Stimulated activated CD8-positive, alpha-beta memory T cell treated with anti-CD3 and anti-CD28 coated beads, Interleukin-12 subunit alpha, Interleukin-12 subunit beta, amount 100 ng/mL, for 24 hours (primary cell): ENCODE results near the gene CASQ1.

ENCODE experiments used
- DNase-seq: peaks from one replicate; pipeline ENCODE4 v3.0.0-alpha.2; 2020; ENCODE audit errors: extremely low read depth

Gene CASQ1

DNA sequence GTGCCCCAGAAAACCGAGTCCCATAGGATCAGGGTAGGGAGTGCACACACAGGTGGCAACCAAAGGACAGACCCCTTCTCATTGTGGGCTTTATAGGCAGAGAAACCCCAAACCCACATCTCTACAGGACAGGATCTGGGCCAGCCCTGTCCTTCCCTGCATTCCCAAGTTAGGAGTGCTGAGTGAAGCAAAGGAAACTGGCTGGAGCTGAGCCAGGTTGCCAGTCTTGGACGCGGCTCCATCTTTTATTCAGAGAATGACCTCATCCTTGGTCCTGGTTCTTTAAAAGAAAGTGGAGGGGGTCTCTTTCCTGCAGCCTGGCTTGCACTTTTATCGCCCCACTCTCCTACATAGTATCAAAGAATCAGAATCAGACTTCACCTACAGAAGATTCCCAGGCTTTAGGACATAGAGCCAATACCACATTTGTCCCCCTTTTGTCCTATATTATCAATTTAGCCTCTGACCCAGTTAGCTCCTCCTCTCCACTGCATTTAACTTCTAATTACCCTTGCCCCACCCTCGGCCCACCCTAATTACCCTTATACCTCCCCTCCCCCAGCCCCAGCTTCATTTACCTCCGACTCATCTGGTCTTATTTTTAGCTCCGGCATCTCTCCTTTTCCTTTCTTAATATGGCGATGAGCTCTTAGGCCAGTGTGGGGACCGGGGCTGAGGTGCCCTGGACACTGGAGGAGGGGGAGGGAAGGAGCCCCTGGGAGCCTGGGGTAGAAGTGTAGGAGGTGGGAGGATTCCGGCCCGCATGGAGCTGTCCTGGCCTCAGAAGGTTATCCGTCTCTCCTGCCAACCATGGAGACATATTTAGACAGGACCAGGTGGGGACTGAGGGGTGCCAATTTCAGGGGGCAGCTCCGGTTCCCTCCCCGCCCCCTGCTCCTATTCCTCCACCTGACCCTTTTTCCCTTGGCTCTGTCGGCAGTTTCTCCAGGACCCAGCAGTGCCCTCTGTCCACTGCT, at the start of gene CASQ1:
Gene CASQ1, plus strand, starts transcription at position 927 of the 977 bp plus-strand sequence. CDS start 177 bp downstream, outside the sequence.
- DNase-seq = no peak

GRCh38 chr1:160143695-160144094, 46.7 kb upstream of the CASQ1 start:
- DNase-seq = no peak

DNA sequence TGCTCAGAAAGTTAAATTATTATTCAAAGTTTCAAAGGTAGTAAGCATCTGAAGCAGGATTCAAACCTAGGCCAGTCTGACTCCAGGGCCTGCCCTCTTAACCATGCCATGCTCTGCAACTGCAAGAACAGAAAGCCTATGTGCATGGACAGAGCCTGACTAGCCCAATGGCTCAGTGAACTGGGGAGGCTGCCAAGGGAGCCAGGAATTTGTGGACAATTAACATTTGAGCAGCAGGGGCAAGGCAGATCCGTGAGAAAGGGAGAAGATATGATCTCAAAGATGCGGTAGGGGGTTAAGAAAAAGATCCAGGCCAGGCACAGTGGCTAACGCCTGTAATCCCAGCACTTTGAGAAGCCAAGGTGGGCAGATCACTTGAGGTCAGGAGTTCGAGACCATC, 45.5 kb upstream of the CASQ1 start:
- DNase-seq = no peak

DNA sequence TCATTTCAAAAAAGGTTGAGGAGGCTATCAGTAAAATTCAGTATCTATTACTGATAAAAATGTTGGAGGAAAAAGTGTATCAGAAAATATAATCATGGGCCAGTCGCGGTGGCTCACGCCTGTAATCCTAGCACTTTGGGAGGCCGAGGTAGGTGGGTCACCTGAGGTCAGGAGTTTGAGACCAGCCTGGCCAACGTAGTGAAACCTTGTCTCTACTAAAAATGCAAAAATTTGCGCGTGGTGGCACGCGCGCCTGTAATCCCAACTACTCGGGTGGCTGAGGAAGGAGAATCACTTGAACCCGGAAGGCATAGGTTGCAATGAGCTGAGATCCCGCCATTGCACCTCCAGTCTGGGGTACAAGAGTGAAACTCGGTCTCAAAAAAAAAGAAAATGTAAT, 44.3 kb upstream of the CASQ1 start:
- no peak for DNase-seq

DNA sequence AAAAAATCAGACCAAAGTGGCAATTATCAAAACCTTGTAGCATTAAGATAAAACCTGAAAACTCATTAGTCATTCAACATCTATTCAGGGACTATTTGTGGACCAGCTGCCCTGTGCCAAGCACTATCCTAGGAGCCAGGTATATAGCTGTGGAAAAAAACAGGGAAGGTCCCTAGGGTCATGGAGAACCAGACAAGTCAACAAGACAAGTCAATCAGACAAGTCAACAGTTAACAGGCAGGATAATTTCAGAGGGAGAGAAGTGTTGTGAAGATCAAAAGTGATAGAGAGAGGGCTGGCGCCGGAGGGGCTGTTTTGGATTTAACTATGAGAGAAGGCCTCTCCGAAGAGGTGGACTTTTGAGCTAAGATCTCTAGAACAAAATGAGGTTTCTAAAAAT, 42.3 kb upstream of the CASQ1 start:
- DNase-seq = no peak

DNA sequence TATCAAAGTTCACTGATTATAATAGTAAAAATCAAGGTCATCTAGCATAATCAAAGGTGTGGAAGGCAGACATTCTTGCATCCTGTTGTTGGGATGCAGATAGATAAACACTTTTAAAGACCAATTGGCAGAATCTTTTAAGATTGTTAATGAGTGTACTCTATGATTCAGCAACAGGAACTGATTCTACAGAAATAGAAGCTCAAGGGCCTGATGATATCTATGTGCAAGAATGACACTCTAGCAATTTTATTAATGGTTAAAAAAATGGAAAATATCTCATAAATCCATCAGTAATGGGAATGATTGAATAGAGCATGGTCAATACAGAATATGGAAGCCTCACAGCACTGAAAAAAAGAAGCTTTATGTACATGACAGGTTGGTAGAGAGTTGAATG, 41.1 kb upstream of the CASQ1 start:
- DNase-seq = no peak

GRCh38 chr1:160149716-160150115, 40.7 kb upstream of the CASQ1 start:
- DNase-seq = no peak

DNA sequence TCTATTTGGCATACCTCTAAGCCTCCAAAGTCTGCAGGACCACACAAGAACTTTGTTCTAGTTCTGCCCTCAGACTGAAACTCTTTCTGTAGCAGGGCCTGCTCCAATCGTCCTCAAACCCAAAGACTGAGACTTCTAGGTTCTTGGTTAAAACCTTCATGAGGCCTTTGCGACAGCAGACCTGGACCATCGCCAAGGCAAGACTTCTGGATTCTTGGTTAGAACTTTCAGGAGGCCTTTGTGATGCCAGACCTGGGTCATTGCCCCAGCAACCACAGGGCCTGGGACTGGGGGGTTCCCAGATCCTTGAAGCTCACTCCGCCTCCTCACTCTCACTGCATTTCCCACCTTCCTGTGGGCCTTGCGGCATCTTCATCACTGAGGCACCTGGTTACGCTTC, 39.1 kb upstream of the CASQ1 start, which contains the start of gene ATP1A4:
Gene ATP1A4, plus strand, starts transcription at position 301 of the 400 bp plus-strand sequence. CDS start 438 bp downstream, outside the sequence.
- no peak for DNase-seq

DNA sequence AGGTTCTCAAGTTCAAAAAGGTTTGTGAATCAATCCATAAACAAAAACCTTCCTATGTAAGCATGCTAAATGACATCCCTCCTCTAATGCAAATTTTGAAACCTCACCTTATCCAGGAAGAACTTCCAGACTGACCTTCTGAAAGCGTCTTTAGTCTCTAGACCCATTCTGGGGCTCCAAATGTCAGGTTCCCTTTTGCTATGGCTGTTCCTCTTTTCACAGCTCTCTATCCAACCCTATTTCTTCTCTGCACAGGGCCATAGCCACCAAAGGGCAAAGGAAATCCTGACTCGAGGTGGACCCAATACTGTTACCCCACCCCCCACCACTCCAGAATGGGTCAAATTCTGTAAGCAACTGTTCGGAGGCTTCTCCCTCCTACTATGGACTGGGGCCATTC, 35.6 kb upstream of the CASQ1 start:
- DNase-seq = no peak

DNA sequence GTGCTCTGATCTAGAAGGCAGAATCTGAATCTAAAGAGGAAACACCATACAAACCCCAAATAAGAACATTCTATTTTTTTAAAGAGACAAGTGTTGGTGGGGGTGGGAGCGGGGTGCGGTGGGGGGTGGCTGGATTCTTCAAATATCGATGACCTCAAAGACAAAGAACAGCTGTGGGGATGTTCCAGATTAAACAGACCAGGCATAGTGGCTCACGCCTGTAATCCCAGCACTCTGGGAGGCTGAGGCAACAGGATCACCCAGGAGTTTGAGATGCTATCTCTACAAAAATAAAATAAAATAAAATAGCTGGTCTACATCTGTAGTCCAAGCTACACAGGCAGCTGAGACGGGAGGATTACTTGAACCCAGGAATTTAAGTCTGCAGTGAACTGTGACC, 34.0 kb upstream of the CASQ1 start:
- DNase-seq = no peak

DNA sequence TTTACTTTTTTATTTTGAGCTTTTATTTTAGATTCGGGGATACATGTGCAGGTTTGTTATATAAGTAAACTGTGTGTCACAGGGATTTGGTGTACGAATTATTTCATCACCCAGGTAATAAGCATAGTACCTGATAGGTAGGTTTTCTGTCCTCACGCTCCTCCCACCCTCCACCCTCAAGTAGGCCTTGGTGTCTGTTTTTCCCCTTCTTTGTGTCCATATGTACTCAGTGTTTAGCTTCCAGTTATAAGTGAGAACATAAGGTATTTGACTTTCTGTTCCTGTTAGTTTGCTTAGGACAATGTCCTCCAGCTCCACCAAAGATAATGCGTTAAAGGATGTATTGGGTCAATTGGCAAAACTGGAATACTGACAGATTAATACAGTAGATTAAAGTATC, 33.2 kb upstream of the CASQ1 start:
- DNase-seq = no peak

DNA sequence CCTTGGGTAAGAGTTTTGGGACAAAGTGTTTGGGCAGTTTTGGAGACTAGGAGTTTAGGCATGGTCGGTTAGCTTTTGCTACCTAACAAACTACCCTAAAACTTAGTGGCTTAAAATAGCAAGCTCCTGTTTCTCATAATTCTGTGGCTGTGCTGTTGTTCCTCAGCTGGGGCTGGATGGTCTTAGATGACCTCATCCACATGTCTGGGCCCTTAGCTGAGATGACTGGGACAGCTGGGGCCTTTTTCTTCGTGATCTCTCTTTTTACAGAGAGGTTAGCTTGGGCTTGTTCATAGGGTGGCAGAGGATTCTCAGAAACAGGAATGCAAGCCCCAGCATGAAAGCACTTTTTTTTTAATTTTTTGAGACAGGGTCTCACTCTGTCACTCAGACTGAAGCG, 32.3 kb upstream of the CASQ1 start:
- no peak for DNase-seq

DNA sequence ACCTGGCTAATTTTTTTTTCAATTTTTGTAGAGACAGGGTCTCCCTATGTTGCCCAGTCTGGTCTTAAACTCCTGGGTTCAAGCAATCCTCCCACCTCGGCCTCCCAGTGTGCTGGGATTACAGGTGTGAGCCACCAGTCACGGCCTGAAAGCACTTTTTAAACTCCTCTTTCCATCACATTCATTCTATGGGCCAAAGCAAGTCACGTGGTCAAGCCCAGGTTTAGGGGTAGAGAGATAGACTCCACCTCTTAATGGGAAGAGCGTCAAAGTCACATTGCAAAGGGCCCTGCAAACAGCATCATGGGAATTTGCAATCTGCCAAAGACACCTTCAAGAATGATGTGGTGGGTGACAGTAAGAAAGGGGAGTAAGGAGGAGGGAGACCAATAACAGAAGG, 31.8 kb upstream of the CASQ1 start:
- DNase-seq = no peak

DNA sequence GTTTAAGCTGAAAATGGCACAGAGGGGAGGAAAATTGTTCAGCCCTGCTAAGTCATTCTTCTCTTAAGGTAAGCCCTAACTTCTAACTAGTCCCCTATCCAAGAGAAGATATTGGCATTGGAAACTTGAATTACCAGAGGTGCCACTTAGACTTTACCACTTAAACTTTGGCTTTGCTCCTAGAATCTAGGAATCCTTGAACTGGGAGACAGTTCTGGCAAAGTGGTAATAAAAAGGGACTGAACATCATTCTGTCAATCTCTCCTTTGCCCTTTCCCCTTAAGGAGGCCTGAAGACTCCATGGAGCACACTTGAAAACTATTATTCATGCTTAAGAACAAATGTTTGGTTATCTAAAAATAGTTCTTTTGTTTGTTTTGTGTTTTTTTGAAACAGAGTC, 30.5 kb upstream of the CASQ1 start:
- DNase-seq = no peak

GRCh38 chr1:160161965-160162705, 28.2 kb upstream of the CASQ1 start:
- no peak for DNase-seq

GRCh38 chr1:160162931-160163330, 27.4 kb upstream of the CASQ1 start:
- DNase-seq = no peak

- DNase-seq = no peak
These were observed 26.8 kb upstream of the CASQ1 start for GRCh38 chr1:160163615-160164014.

- no peak for DNase-seq
These were observed 26.3 kb upstream of the CASQ1 start for GRCh38 chr1:160164121-160164520.

GRCh38 chr1:160166166-160166868, 24.1 kb upstream of the CASQ1 start:
- DNase-seq = no peak

GRCh38 chr1:160167056-160167455, 23.3 kb upstream of the CASQ1 start:
- no peak for DNase-seq

GRCh38 chr1:160167580-160167979, 22.8 kb upstream of the CASQ1 start:
- DNase-seq = no peak

DNA sequence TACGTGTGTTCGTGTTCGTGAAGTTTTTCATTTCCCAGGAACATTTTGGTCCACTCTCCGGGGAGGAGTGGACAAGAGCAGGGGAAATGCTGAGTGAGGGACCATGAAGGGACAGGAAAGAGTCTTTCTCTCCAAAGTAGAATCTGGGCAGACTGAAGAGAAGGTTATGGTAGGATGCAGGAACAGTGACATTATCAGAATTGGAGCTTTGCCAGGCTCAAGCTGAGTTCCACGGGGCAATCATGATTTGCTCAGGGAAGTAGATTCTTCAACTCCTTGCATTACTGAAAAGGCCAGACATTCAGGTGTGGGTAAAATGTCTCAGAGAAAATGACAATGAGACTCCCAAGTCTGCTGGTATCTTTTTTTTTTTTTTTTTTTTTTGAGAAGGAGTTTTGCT, 22.4 kb upstream of the CASQ1 start:
- DNase-seq = no peak
